G401 (cell line): Measurements from ENCODE around the gene ABCC12. TPM values are rescaled to one million over a fixed set of nuclear protein-coding genes. Genes with fewer than 3 reads are reported as not detected.
"Not testable (repeated sequence)": the region's sequence is repeated elsewhere in the genome, so short reads cannot be mapped to it uniquely, and the experiment has no call there.

Source experiments
- DNase-seq: peaks from one replicate; pipeline ENCODE4 v3.0.0-alpha.2; 2015; ENCODE audit warnings: low spot score
- in situ Hi-C: cut with HindIII; loops from 2 replicates; pipeline ENCODE4 v1.10.0; 2016; ENCODE audit warnings: low sequenced_read_pairs, mixed read lengths
- total RNA-seq: library from RNA; depleted of rRNA; stranded (reverse); fragments of >200 nt; shearing (Covaris generic); gene quantifications from 2 replicates; pipeline ENCODE4 v1.2.3, GENCODE V29; 2014; rRNA removed

ABCC12 gene
- not detected in 2 replicates for total RNA-seq

- in situ Hi-C loops: no loop called here
- DNase-seq: no peak
Observed at GRCh38 chr16:48155926-48156789, at the start of gene ABCC12. Gene ABCC12, minus strand, starts transcription at chr16:48155993. Its CDS starts 9,569 bp downstream, at chr16:48146424.

GRCh38 chr16:48204825-48205151 is 49.0 kb upstream of the ABCC12 start:
- in situ Hi-C loops: no loop called here
- DNase-seq: no peak

- in situ Hi-C loops: no loop called here
- DNase-seq: no peak
Observed at GRCh38 chr16:48203974-48204824, 48.4 kb upstream of the ABCC12 start.

- no peak for DNase-seq
- in situ Hi-C loops: no loop called here
Observed at GRCh38 chr16:48201515-48202201, 45.9 kb upstream of the ABCC12 start.

- no peak for DNase-seq
- in situ Hi-C loops: no loop called here
Observed at GRCh38 chr16:48197294-48197693, 41.5 kb upstream of the ABCC12 start.

- in situ Hi-C loops: no loop called here
- no peak for DNase-seq
Observed at GRCh38 chr16:48194828-48195556, 39.2 kb upstream of the ABCC12 start.

- in situ Hi-C loops: no loop called here
- DNase-seq: no peak
Observed at GRCh38 chr16:48193846-48194245, 38.1 kb upstream of the ABCC12 start.

GRCh38 chr16:48188449-48189102 is 32.8 kb upstream of the ABCC12 start:
- in situ Hi-C loops: no loop called here
- no peak for DNase-seq

GRCh38 chr16:48187779-48188178 is 32.0 kb upstream of the ABCC12 start:
- in situ Hi-C loops: no loop called here
- no peak for DNase-seq

GRCh38 chr16:48184681-48185080 is 28.9 kb upstream of the ABCC12 start:
- in situ Hi-C loops: no loop called here
- DNase-seq: no peak

GRCh38 chr16:48182979-48183537 is 27.3 kb upstream of the ABCC12 start:
- in situ Hi-C loops: no loop called here
- DNase-seq: no peak

GRCh38 chr16:48181746-48182520 is 26.1 kb upstream of the ABCC12 start:
- in situ Hi-C loops, DNase-seq: not testable (repeated sequence)

- in situ Hi-C loops: no loop called here
Observed at GRCh38 chr16:48180868-48181480, 25.2 kb upstream of the ABCC12 start.

GRCh38 chr16:48176635-48177408 is 21.0 kb upstream of the ABCC12 start:
- in situ Hi-C loops: no loop called here
- DNase-seq: no peak

More at GRCh38 chr16:48180868-48181480, 25.2 kb upstream of the ABCC12 start:
- DNase-seq: no peak

GRCh38 chr16:48173889-48174288 is 18.1 kb upstream of the ABCC12 start:
- in situ Hi-C loops: no loop called here
- DNase-seq: no peak

- in situ Hi-C loops: no loop called here
- no peak for DNase-seq
Observed at GRCh38 chr16:48172682-48173081, 16.9 kb upstream of the ABCC12 start.
